Measurements from ENCODE around the gene ARHGEF3. TPM values are rescaled to one million over a fixed set of nuclear protein-coding genes. Genes with fewer than 3 reads are reported as not detected.

Gene ARHGEF3
- total RNA-seq, 1 experiment from 2014 or later: 4.4 TPM

DNA sequence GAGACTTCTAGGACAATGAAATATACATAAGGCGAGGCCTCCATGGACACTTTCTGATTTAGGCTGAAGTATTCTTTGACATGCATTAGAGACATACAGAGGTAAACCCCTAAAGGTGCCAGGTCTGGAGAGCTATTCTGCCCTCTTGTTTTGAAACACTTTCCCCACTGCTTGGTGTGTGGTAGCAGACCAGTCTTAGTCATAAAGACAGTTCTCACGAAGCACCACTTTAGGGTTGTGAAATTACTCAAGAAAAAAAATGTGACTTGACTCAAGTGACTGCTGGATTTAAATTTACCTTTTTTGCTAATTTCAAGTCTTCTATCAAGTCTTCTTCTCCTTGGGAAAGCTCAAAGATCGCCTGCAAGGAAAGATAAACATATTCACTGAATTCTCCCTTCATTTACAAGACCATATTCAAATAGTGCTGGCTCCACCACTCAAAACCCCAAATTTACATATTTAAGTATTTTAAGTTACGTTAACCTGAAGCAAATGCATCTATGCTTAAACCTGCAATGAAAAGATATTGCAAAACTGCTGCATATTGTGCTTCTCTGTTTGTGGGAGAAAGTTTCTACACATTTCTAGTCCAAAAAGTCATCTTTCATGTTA lies 48.4 kb downstream of the ARHGEF3 start:
- Histone ChIP-seq H2BK5ac (ENCODE audit: insufficient read length, low read length) (no peak overlapping the region), H3K9ac (ENCODE audit: extremely low read depth, insufficient read length, low read length) (no peak overlapping the region), H2BK20ac (ENCODE audit: low read depth, low read length, poor library complexity, severe bottlenecking) (no peak overlapping the region), H2BK12ac (ENCODE audit: insufficient read length, low read depth, low read length) (no peak overlapping the region), H2BK120ac (ENCODE audit: low read depth, low read length, poor library complexity, severe bottlenecking) (no peak overlapping the region), H4K91ac (ENCODE audit: insufficient read length, low read depth, low read length) (no peak overlapping the region), H4K5ac (ENCODE audit: insufficient read length, low read depth, low read length) (no peak overlapping the region), H3K18ac (ENCODE audit: insufficient read length, low read depth, low read length) (no peak overlapping the region), H3K27me3 (ENCODE audit: insufficient read depth, low read length) (no peaks in the 10 kb centered on the region), H4K8ac (replicated peaks; ENCODE audit: insufficient read length, low read depth, low read length) (no peak overlapping the region), H3K14ac (ENCODE audit: insufficient read depth, low read length) (no peak overlapping the region), H3K56ac (ENCODE audit: insufficient read length, low read depth, low read length) (no peak overlapping the region), H2AFZ (ENCODE audit: low read length) (no peak overlapping the region), H3K4me1 (ENCODE audit: insufficient read depth, low read length) (0 out of 2 replicates have a peak, but pooled peaks cover 3% of the 10 kb centered on the region), H3K4me2 (ENCODE audit: insufficient read depth, insufficient read length, low read length) (no peak overlapping the region), H3K23me2 (ENCODE audit: insufficient read length, low read depth, low read length, poor library complexity, severe bottlenecking) (no peaks in the 10 kb centered on the region), H2BK15ac (ENCODE audit: low read depth, low read length) (no peak overlapping the region), H3K27ac (ENCODE audit: insufficient read length, low read depth, low read length) (no peak overlapping the region), H3K9me3 (ENCODE audit: control insufficient read depth, low read depth, low read length) (no peaks in the 10 kb centered on the region), H3K4ac (ENCODE audit: low read depth, low read length) (no peak overlapping the region), H3K79me2 (ENCODE audit: insufficient read depth, low read length) (no peaks in the 10 kb centered on the region), H2AK5ac (ENCODE audit: insufficient read length, low read length) (no peak overlapping the region), H3T11ph (ENCODE audit: low read length) (no peak overlapping the region), H4K20me1 (ENCODE audit: control insufficient read depth, insufficient read depth, insufficient read length) (no peaks in the 10 kb centered on the region), H3K79me1 (ENCODE audit: insufficient read depth, low read depth, low read length, poor library complexity, severe bottlenecking) (no peaks in the 10 kb centered on the region), H3K23ac (ENCODE audit: insufficient read length, low read depth, low read length) (no peak overlapping the region)
- no peak for TF ChIP-seq CTCF (conservative IDR thresholded peaks at IDR 0.05)
- no peak overlapping the region; a peak in 2 of 7 replicates for H3K27ac Mint-ChIP-seq
- no CpG with 5 or more reads among the region's 4 CpGs for WGBS (ENCODE audit: extremely low coverage, insufficient read length, low lambda C conversion rate)
- no peaks in the 10 kb centered on the region for H3K9me3 Mint-ChIP-seq
- H3K4me1 Mint-ChIP-seq: peaks cover 7 to 10% of the 10 kb centered on the region in 2 experiments
- no peak for DNase-seq
- no peaks in the 10 kb centered on the region; the same call in 1 of the 2 replicates for H3K27me3 Mint-ChIP-seq (ENCODE audit: low read depth)
- no peak overlapping the region for H3K4me3 Mint-ChIP-seq
- peaks cover 0 to 2% (median 0%) of the 10 kb centered on the region in 3 experiments; a peak in 2 of 7 replicates for H3K36me3 Mint-ChIP-seq (ENCODE audit: insufficient read depth in 1 of 3, low read depth in 3 of 3)
